Activated CD8-positive, alpha-beta memory T cell treated with anti-CD3 and anti-CD28 coated beads for 1 hour (primary cell): ENCODE data around the gene EMILIN2.
"Not testable (repeated sequence)": the region's sequence is repeated elsewhere in the genome, so short reads cannot be mapped to it uniquely, and the experiment has no call there.

Experiments
- DNase-seq, 2 donors: peaks; one replicate each; pipeline ENCODE4 v3.0.0-alpha.2; 2020; ENCODE audit warnings: low read depth in 1 of 2; ENCODE audit errors: extremely low read depth in 1 of 2

Gene EMILIN2

GRCh38 chr18:2843146-2843545 is 3.7 kb upstream of the EMILIN2 start:
- DNase-seq: no peak

DNA sequence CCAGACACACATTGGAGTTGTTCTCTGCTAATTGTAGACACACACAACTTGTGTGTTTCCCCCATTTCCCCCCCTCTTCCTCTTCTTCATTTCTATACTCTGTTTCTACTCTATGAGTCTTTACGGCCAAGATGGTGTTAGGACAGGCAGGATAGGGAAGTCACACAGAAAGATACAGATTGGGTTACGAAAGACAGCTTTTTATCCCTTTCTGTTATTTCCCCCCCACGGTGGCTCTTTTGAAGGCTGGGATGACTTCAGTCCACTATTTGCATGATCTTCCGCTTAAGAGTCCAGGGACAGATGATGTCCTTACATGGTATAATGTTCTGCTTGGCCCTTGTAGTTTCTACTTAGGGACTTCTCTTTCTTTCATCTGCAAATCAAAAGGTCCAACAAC is 1.6 kb upstream of the EMILIN2 start:
- DNase-seq: no peak

DNA sequence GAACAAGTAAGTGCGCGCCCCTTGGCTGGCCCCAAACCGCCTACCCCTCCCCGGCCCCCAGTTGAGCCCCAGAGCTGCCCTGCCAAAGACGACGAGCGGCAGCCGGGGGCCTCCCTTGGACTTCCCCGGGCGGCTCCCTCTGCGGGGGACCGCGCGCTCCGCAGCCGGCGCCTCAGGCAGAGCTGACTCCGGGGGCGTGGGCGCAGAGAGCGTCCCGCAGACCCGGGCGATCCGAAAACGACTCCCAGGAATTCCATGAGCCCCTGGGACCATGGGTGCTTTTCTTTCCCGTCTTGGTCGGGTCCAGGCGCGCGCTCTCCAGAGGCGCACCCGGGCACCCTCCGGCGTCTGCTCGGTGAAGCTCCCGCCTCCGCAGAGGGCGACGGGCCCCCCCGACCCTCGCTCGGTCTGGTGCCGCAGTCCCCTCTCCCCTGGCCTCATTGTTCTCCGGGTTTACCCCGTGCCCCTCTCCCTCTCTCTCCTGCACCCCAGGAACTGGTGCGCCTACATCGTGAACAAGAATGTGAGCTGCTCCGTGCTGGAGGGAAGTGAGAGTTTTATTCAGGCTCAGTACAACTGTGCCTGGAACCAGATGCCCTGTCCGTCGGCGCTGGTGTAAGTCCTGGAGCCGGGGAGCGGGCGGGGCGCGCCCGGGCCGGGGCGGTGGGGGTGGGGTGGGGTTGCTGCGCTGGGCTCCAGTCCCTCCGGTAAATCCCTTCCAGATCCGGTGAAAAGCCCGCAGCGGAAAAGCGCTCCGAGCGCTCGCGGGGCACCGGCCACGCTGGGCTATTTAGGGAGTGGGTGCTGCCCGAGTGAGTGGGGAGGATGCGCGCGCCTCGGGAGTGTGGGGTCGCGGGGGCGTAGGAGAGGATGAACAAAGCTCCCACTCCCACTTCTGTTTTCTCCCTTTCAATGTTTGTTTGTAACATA is 776 bp downstream of the EMILIN2 start:
- DNase-seq: no peak

- DNase-seq: no peak
Measured at GRCh38 chr18:2848247-2849246, 1.7 kb downstream of the EMILIN2 start.

- no peak for DNase-seq
Measured at GRCh38 chr18:2850816-2851215, 4.0 kb downstream of the EMILIN2 start.

DNA sequence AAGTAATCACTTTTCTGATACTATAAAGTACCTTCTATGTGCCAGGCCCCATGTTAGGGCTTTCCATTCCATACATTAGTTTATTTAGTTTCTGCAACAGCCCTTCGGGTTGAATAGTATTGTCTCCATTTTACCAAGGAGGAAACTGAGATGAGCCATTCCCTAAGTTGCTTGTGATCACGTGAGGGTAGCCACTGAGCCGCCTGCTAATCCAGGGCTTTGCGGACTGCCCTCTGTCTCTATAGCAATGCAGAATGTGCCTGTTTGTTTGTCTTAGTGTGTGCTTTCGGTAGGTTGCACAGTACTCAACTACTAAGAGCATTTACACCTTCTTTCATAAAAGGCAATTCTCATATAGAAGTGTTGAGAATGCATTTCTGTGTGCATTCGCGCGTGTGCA is 5.0 kb downstream of the EMILIN2 start:
- DNase-seq: no peak

- not testable (repeated sequence) for DNase-seq
Measured at GRCh38 chr18:2852460-2852859, 5.7 kb downstream of the EMILIN2 start.

DNA sequence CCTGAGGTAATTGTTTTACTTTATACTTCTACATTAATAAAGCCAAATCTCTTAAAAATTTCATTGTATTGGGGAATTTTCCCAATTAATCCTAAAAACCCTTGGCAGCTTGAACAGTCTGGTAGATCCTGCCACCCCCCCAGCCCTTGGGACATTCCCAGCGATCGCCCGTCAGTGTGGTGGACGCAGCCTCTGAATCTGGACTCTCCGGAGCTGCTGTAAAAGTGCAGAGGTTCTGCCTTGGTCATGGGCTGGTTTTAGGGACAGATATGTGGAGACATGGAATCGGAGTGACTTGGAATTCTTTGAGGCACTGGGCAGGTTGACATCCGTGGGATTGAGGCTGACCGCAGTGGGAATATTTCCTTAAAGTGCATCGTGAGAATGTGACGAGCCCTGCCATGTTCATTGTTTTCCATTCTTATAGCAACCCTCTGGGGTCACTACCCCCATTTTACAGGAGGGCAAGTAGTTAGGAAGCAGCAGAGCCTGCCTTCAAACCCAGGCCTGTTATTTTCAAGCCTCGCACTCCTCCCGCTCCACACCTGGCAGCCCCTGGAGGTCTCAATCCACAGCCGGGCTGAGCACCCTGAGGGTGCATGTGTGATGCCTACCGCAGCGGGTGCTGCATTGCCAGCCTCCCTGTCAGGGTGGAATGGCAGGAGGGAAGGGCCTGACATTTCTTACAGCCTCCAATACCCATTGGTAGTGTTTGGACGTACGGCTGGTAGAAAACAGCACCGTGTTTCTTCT is 6.5 kb downstream of the EMILIN2 start:
- DNase-seq: no peak

- no peak for DNase-seq
Measured at GRCh38 chr18:2853926-2854664, 7.3 kb downstream of the EMILIN2 start.

- DNase-seq: no peak
Measured at GRCh38 chr18:2854875-2855274, 8.1 kb downstream of the EMILIN2 start.

DNA sequence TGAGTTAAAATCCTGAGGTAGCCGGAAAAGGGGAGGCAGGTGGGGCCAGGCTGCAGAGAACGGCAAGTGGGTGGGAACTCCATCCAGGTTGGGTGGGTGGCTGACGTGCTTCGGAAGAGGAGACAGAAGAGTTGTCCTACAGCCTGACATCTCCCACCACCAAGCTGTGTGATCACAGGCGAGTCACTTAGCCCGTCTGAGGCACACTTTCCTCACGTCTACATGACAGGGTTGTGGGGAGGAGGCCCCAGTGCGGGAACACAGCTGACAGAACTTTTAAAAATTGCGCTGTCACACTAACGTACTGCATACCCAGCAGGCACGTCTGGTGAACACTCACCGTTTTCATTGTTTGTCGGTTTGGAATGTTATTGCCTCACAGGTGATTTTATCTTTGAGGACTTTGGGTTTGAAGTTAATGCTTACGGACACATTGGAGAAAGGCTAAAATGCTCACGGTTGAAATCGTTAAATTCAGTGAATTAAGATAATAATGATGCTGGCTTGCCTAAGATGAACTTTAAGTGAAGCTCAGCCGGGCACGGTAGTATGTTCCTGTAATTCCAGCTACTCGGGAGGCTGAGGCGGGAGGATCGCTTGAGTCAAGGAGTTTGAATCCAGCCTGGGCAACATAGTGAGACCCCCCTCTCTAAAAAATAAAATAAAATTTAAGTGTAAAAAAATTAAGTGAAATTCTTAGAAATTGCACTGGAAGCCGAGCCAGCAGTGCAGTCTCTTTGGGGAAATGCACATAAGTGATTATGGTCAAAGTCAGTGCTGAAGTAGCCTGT is 8.9 kb downstream of the EMILIN2 start:
- DNase-seq: no peak

GRCh38 chr18:2856547-2857170 is 9.9 kb downstream of the EMILIN2 start:
- no peak for DNase-seq

GRCh38 chr18:2857491-2858131 is 10.8 kb downstream of the EMILIN2 start:
- DNase-seq: no peak

- not testable (repeated sequence) for DNase-seq
Measured at GRCh38 chr18:2860397-2860796, 13.6 kb downstream of the EMILIN2 start.

GRCh38 chr18:2863997-2864396 is 17.2 kb downstream of the EMILIN2 start:
- DNase-seq: not testable (repeated sequence)

GRCh38 chr18:2866465-2866864 is 19.7 kb downstream of the EMILIN2 start:
- DNase-seq: not testable (repeated sequence)

- DNase-seq: no peak
Measured at GRCh38 chr18:2869207-2869606, 22.4 kb downstream of the EMILIN2 start.

- no peak for DNase-seq
Measured at GRCh38 chr18:2871111-2871720, 24.4 kb downstream of the EMILIN2 start.
